ENCODE data around the gene WNT8B.

The WNT8B gene

DNA sequence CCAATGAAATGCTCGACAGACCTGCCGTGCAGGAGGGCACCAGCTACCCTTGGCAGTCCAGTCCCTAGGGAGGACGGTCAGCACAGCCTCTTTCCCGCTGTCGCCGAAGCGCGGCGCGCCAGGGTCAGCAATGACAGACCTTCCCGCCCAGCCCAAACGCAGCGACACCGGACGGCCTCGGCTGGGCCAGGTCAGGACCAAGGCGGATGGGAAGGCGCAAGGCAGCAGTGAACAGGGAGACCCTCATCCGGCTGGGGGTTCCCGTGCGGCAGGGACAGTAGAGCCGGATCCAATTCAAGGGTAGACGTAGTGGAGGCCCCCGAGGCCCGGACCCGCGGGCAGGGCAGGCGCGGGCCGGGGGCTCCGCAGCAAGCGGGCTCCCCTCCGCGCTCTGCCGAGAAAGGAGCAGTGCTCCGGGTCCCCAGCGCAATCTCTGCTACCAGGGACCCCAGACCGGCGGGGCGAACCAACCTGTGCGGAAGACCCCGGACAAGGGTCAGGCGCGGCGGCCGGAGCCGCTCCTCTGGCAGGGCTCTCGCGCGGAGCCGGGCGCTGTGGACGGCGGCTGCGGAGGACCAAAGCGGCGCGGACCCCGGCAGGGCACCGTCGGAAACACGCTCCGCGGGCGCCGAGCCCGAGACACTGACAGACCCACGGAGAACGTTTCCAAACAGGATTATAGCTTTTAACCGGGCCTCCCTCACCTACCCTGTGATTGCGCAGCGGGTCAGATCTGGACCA, 56.7 kb downstream of the WNT8B start, which contains the start of gene SEC31B:
TSS of gene SEC31B (minus strand) at position 551 of the 741 bp plus-strand sequence. CDS start 2,909 bp downstream, outside the sequence.
- DNase-seq (ENCODE audit: low read depth, low spot score): no peak

DNA sequence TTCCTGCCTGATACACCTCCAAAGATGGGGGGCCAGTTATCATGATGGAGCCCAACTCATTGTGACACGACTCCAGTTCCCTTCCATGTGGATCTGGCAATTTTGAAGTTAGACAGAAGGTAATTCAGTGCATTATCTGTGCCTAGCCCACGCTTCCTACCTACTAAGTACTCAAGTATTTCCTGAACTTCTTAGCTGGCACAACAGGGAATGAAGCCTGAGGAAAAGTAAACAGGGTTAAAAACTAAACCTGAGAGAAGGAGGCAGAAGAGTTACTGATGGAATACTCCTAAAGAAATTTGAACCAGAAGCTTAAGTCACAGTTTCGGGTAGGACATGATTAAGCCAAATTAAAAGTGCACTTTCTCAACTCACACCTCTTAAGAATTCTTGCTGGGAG, 58.0 kb downstream of the WNT8B start:
- DNase-seq (ENCODE audit: low read depth, low spot score): no peak

- no peak for DNase-seq (ENCODE audit: low read depth, low spot score)
Measured at GRCh38 chr10:100522107-100522801, 59.4 kb downstream of the WNT8B start.

DNA sequence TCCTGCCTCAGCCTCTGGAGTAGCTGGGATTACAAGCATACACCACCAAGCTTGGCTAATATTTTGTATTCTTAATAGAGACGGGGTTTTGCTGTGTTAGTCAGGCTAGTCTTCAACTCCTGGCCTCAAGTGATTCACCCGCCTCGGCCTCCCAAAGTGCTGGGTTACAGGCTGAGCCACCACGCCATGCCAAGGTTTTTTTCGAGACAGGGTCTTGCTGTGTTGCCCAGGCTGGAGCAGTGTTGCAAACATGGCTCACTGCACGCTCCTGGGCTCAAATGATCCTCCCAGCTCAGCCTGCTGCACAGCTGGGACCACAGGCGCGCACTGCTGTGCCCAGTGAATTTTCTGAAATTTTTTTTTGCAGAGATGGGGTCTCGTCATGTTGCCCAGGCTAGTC, 60.1 kb downstream of the WNT8B start:
- no peak for DNase-seq (ENCODE audit: low read depth, low spot score)

- no peak for DNase-seq (ENCODE audit: low read depth, low spot score)
Measured at GRCh38 chr10:100524206-100524605, 61.4 kb downstream of the WNT8B start.

- DNase-seq (ENCODE audit: low read depth, low spot score): no peak
Measured at GRCh38 chr10:100524638-100525037, 61.8 kb downstream of the WNT8B start.

GRCh38 chr10:100528123-100528886, 65.5 kb downstream of the WNT8B start:
- DNase-seq (ENCODE audit: low read depth, low spot score): no peak

GRCh38 chr10:100528921-100529474, 66.2 kb downstream of the WNT8B start:
- DNase-seq (ENCODE audit: low read depth, low spot score): no peak

- DNase-seq (ENCODE audit: low read depth, low spot score): no peak
Measured at GRCh38 chr10:100529475-100530298, 66.9 kb downstream of the WNT8B start, which contains the start of gene NDUFB8. TSS of gene NDUFB8 (minus strand) at chr10:100529871. CDS start at chr10:100529851, 20 bp downstream.

DNA sequence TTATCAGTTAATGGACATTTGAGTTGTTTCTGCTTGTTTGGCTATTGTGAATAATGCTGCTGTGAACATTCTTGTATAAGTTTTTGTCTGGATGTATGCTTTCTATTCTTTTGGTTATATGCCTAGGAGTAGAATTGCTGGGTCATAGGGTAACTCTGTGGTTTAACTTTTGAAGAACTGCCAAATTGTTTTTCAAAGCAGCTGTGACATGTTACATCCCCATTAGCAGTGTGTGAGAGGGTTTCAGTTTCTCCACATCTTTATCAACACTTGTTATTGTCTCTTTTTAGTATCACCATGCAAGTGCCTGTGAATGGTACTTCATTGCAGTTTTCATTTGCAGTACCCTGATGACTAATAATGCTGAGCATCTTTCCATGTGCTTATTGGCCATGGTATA, 69.0 kb downstream of the WNT8B start:
- DNase-seq (ENCODE audit: low read depth, low spot score): no peak
